Suprapubic skin (tissue), 4 donors: ENCODE measurements around the gene GRID1.

Experiments
- CTCF ChIP-seq, 2 donors: fragments of 200-600 bp in 1 of 2; fragments of 450-650 bp in 1 of 2; sonication (generic) in 1 of 2; IDR thresholded peaks; one replicate each; pipeline ENCODE4 v1.5.1; 2016 to 2019; ENCODE audit warnings: antibody characterized with exemption in 2 of 2, mild to moderate bottlenecking in 1 of 2, moderate library complexity in 1 of 2
- POLR2A ChIP-seq, 2 donors: fragments of 450-650 bp; IDR thresholded peaks; one replicate each; pipeline ENCODE4 v1.6.1; 2017; ENCODE audit warnings: antibody characterized with exemption in 2 of 2, mild to moderate bottlenecking in 2 of 2, moderate library complexity in 2 of 2
- POLR2AphosphoS5 ChIP-seq, 3 donors: sonication (generic); formaldehyde crosslinking; IDR thresholded peaks; one replicate each; pipeline ENCODE4 v1.6.1; 2017; ENCODE audit warnings: antibody characterized with exemption in 3 of 3

GRCh38 chr10:86376403-86376802 is 9.8 kb upstream of the GRID1 start:
- TF ChIP-seq CTCF (IDR thresholded peaks at IDR 0.05) (no peak), POLR2AphosphoS5 (IDR thresholded peaks at IDR 0.05) (no peak), POLR2A (IDR thresholded peaks at IDR 0.05) (no peak)
